HG03342 (cell line): ENCODE measurements around the gene CNTNAP5.

ENCODE experiments used
- ATAC-seq: cut with Tn5 transposase; IDR thresholded peaks from one replicate; pipeline ENCODE4 v1.9.1; 2021; ENCODE audit warnings: mild to moderate bottlenecking, moderate library complexity; ENCODE audit not compliant: unreplicated experiment

The CNTNAP5 gene

GRCh38 chr2:124666976-124667375, 641.9 kb downstream of the CNTNAP5 start:
- ATAC-seq, result no peak

- no peak for ATAC-seq
Measured at GRCh38 chr2:124668161-124668560, 643.1 kb downstream of the CNTNAP5 start.

GRCh38 chr2:124670187-124670586, 645.1 kb downstream of the CNTNAP5 start:
- no peak for ATAC-seq

- no peak for ATAC-seq
Measured at GRCh38 chr2:124678043-124678442, 653.0 kb downstream of the CNTNAP5 start.

- no peak for ATAC-seq
Measured at GRCh38 chr2:124683536-124684428, 658.7 kb downstream of the CNTNAP5 start.

DNA sequence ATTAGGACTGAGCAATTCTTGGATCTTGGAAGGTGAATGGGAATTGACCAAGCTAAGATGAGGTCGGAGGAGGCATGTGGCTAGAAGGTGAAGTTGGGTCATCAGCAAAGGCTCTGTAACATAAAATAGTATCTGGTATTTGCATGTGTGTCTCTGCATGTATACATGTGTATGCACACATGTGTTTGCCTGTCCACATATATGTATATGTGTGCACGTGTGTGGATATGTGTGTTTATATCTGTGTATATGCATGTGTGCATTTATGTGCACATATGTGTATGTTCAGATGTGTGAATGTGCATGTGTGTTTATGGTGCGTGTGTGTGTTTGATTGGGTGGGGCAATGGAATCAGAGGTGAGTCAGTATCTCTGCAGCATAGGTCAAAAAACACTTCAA, 664.3 kb downstream of the CNTNAP5 start:
- ATAC-seq, result no peak

DNA sequence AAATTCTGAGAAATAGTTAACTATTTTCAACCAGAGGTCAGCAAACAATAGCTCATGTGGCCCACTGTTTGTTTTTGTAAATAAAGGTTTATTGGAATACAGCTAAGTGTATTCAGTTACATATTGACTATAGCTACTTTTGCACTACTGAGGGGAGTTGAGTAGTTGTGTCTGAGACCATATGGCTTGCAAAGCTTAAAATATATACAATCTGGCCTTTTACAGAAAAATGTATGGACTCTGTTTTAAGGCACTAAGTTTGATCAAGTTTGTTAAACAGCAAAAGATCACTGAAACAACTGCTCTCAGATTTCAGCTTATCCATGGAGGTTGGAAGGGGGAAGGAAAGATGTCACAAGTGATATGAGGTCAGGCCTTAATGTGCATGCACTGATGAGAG, 667.1 kb downstream of the CNTNAP5 start:
- no peak for ATAC-seq

GRCh38 chr2:124692707-124693106, 667.6 kb downstream of the CNTNAP5 start:
- ATAC-seq, result no peak

DNA sequence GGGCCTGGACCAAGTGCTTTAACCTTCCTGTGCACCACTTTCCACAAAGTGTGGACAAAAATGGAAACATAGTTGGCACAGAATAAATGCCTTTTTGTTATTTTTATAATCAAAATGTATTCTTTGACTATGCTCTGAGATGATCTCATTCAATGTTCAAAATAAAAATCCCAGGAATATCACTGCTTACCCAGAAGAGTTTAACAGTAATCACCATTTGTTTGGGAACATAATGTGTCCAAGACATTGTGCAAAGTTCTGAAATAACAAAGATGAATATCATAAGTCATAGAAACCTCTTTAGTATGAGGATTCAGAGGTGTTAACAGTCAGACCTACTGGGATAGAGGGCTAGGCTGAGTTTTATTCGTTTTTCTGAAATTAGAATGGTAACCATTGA, 668.1 kb downstream of the CNTNAP5 start:
- ATAC-seq, result no peak

DNA sequence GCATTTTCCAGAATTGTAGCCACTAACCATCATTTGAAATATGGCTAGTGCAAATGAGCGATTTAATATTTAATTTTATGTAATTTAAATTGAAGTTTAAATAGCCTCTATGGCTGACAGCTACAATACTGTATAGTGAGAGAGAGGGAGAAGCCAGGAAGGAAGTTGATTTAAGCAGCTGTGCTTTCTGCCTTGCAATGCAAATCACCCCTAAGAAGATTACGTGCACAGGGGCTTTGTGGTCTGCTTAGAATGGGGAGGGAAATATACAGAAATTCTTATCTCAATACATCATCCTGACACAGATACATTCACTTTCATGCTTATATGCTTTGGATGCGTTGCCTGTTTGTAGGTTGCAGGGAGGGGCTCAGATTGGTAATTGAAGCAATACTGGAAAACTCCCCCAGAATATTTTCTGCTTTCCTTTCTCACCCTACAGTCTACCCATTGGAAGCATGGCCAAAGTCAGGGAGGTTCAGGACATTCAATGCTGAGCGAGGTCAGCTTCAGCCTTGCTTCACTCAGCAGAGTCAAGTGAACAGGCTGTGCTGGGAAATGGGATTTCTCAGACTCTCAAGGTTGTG, 674.0 kb downstream of the CNTNAP5 start:
- no peak for ATAC-seq

DNA sequence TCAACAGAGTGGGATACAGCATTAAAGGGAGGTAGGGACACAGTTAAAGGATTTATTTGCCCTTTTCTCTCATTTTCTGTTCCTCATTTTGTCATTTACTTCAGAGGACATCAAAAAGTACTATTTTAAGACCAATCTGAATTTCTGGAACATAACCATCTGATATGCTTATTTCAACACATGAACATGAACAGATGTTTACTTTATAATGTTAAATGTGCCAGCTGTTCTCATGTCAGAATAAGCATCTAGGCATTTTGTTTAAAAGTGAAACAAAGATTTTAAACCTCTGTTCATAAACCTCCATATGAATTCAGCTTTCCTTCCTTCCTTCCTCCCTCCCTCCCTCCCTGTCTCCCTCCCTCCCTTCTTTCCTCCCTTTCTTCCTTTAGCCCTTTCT, 677.7 kb downstream of the CNTNAP5 start:
- ATAC-seq, result no peak

DNA sequence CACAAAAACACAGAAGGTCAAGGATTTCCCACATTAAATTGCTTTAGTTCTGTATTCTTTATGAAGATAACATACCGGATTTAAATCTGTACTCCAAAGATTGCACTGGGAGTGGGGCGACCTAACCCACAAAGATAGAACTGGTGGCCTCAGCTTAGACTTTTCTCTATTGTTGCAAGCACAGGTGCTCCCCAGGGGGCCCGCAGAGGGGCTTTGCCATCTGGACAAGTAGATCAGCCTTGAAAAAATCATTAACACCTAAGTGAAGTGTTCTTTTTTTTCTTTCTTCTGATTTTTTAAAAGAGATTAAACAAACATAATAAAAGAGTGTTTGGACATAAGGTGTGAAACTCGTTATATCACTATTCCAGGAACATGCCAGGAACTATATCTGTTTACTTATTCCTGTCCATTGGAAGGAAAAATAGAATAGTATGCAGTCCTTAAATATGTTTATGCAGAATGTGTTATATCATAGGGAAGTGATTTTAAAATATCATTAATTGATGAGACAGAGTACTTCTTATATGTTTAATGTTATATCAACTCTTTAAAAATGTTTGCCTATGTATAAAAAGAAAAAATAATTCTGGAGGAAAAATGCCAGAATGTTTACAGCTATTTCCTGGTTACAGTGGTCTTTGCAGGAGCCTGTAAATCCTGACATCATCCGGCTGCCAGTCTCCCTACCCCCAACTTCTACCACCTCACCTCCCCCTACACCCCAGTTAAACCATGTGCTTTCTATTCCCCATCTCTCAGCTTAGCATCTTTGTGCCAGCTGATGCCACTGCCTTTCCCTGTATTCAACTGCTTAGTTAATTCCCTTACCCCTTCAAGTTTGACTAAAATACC, 679.2 kb downstream of the CNTNAP5 start:
- ATAC-seq, result no peak

DNA sequence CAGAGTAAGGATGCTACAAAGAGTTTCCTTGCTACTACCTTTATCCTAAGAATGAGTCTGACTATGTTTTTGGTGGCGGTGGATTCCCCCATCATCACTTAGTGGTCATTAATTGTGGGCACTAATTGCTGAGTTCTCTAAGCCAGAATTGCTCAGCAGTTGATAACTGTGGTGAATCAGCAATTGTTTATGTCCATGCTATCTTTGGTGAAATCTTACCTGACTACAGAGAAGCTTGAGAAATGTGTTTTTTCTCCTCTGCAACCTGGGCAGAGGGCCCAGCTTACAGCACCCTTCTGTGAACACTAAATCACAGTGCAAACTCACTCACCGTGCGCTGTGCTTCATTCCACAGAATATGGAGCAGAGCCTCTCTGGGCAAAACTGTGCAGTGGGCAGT, 683.6 kb downstream of the CNTNAP5 start:
- ATAC-seq, result no peak

DNA sequence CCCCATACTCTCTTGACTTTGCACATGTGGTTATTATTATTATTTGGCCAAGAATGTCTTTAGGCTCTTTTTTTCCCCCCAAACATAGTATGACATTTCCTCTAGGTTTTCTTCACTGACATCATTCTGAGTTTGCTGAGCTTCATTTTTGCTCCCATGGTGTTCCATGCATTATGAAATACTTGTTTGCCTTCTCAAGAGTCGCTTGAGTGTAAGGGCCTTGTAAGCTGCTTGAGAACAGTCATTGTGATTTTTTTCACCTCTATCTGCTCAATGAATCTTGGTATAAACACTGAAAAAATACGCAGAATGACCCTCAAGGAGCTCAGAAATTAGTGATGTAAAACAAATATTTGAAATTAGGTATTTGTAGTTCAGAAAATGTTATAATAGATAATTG, 688.9 kb downstream of the CNTNAP5 start:
- ATAC-seq, result no peak

DNA sequence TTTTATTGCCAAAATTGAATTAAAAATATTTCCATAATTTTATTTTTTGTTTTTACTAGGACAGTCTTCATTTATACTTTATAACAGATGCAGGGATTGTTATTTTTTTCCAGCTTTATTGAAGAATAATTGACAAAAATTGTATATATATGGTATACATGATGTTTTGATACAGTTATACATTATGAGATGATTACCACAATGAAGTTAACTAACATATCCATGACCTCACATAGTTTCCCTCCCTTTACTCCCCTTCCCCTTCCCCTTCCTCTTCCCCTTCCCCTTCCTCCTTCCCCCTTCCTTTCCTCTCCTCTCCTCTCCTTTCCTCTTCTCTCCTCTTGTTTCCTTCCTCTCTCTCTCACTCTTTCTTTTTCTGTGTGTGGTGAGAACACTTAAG, 700.1 kb downstream of the CNTNAP5 start:
- no peak for ATAC-seq

- no peak for ATAC-seq
Measured at GRCh38 chr2:124740636-124741035, 715.5 kb downstream of the CNTNAP5 start.

- ATAC-seq, result no peak
Measured at GRCh38 chr2:124753842-124754241, 728.8 kb downstream of the CNTNAP5 start.

- ATAC-seq, result no peak
Measured at GRCh38 chr2:124755386-124755785, 730.3 kb downstream of the CNTNAP5 start.

- no peak for ATAC-seq
Measured at GRCh38 chr2:124756048-124756447, 731.0 kb downstream of the CNTNAP5 start.

- no peak for ATAC-seq
Measured at GRCh38 chr2:124762388-124762787, 737.3 kb downstream of the CNTNAP5 start.

DNA sequence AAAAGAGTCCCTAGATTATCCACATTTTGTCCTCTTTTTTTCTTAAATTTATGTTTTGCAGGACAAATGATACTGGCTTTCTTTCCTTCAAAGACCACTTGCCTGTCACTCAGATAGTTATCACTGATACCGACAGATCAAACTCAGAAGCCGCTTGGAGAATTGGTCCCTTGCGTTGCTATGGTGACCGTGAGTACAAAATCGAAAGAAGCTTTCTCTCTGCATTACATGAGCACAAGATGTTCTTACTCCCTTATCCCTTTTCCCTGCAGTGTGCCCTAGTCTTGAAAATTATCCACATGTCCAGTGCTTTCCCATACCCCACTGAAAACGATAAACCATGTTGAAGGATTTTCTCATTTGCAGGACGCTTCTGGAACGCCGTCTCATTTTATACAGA, 738.5 kb downstream of the CNTNAP5 start:
- ATAC-seq, result no peak

GRCh38 chr2:124774781-124775180, 749.7 kb downstream of the CNTNAP5 start:
- no peak for ATAC-seq
